Measurements from ENCODE around the gene S100A6.

S100A6 gene

GRCh38 chr1:153493343-153493960, 42.3 kb downstream of the S100A6 start:
- DNase-seq = no peak

GRCh38 chr1:153490272-153491051, 45.3 kb downstream of the S100A6 start:
- DNase-seq = no peak

DNA sequence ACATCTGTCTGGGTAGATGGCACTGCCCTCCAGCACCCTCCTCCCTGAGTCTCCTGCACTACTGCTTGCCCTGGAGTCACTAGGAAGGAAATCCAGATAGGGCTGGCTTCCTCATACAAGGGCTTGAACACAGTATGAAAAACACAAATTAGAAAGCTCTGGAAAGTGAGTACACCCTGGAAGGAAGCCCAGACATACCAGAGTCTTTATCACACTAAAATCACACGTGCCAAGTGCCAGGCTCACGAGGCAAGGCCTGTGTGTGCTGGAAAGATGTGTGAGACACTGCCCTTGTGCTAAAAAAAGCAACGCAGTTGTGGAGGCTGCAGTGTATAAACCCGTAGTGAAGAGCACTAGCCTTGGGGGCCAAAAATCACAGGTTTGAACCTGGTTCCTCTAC, 47.1 kb downstream of the S100A6 start:
- DNase-seq = no peak

- no peak for DNase-seq
Observed at GRCh38 chr1:153487707-153488106, 48.1 kb downstream of the S100A6 start.

DNA sequence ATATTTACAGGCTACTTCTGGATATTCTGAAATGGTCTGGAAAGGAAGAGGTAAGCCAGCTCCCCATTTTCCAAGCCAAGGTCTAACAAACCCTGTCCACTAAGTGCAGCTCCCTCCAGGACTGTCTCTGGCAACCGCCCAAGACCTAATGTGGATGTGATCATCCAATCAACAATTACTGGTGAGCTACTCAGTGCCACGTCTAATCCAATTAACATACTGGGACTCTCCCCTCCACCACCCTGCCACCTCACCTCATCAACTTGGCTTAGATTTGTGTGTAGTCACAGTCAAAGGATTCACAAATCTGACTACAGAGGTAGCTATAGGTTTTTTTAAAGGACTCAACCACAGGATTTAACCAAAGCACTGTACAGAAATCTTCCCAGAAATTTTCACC, 49.9 kb downstream of the S100A6 start:
- no peak for DNase-seq

All from central memory CD4-positive, alpha-beta T cell (primary cell).